Measurements from ENCODE around the gene RBMS1. TPM values are rescaled to one million over a fixed set of nuclear protein-coding genes. Genes with fewer than 3 reads are reported as not detected.

Gene RBMS1
- total and polyA plus RNA-seq, 7 donors: 4.4 to 91.8 (median 69.2) TPM

DNA sequence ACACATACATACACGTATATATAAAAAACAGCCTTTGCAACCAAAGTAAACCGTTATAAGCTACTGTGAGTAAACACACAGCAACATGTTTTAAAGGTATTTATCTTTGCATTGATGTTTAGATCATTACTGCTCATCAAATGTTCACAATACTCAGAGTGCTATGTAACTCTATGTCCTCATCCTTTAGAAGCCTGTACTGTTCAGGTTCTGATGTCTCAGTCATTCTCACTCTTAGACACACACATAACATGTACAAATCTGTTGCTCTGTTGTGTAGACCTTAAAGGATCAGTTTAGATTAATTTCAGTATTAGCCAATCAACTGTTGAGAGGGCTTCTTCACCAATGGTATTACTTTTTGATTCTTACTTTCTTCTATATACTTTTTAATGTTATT, 153.9 kb downstream of the RBMS1 start:
- 73 to 84% methylated on average over 2 of the region's 2 CpGs for WGBS, 2 donors
- peak overlapping the region in 3 of 4 donors; percentile 66 to 77 (median 68) for H3K27ac ChIP-seq
- no peak overlapping the region for H3K4me3 ChIP-seq
- TF ChIP-seq POLR2A (IDR thresholded peaks at IDR 0.05) (no peak), EP300 (IDR thresholded peaks at IDR 0.05) (no peak)
- TF ChIP-seq, protein P1, sequence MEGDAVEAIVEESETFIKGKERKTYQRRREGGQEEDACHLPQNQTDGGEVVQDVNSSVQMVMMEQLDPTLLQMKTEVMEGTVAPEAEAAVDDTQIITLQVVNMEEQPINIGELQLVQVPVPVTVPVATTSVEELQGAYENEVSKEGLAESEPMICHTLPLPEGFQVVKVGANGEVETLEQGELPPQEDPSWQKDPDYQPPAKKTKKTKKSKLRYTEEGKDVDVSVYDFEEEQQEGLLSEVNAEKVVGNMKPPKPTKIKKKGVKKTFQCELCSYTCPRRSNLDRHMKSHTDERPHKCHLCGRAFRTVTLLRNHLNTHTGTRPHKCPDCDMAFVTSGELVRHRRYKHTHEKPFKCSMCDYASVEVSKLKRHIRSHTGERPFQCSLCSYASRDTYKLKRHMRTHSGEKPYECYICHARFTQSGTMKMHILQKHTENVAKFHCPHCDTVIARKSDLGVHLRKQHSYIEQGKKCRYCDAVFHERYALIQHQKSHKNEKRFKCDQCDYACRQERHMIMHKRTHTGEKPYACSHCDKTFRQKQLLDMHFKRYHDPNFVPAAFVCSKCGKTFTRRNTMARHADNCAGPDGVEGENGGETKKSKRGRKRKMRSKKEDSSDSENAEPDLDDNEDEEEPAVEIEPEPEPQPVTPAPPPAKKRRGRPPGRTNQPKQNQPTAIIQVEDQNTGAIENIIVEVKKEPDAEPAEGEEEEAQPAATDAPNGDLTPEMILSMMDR (IDR thresholded peaks at IDR 0.05): no peak
- intact Hi-C loops (cut with DNase I): no loop called here
- no peaks in the 10 kb centered on the region for H3K27me3 ChIP-seq
- no peak for DNase-seq
- peaks cover 0 to 89% (median 63%) of the 10 kb centered on the region in 4 donors for H3K4me1 ChIP-seq
- H3K36me3 ChIP-seq: no peaks in the 10 kb centered on the region
- no peaks in the 10 kb centered on the region for H3K9me3 ChIP-seq

DNA sequence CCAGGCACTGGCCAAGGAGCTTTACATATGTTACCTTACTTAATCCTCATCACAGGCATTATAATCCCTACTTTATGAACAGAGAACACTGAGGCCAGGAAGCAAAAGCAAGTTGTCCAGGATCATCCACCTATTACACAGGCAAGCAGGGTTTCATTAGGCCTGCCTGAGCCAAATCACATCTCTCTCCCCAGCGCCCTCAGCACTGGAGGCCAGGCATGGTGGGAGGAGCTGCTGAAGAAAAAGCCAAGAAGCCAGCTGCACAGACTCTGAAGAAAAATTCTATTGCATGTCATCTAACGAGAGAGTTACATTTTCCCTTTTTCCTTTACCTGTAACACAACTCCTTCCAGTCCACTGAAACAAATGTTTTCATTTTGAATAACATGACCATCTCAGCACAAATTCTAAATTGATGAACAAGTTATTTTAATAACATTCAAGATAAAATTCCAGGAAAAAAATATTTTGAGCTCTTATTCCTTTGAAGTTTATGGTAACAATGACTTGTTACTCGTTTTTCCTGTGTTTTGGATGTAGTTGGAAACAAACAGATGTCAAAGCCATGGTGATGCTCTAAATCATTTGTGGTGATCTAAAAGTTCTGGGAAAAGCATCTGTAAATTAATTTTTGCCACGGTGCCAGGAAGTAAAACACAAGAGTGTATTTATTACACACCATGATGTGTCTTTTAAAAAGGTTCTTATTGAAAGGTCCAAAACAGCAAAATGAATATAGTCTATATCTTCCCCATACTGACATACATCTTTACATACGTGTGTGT, 154.5 kb downstream of the RBMS1 start:
- no peaks in the 10 kb centered on the region for H3K9me3 ChIP-seq
- no peaks in the 10 kb centered on the region for H3K27me3 ChIP-seq
- intact Hi-C loops (cut with DNase I): no loop called here
- 72 to 73% methylated on average over 5 of the region's 5 CpGs for WGBS, 2 donors
- no peak overlapping the region for H3K4me3 ChIP-seq
- H3K27ac ChIP-seq: peak overlapping the region in 3 of 4 donors; percentile 66 to 77 (median 68)
- peak; percentile 89 for DNase-seq
- H3K36me3 ChIP-seq: no peaks in the 10 kb centered on the region
- peaks cover 0 to 92% (median 68%) of the 10 kb centered on the region in 4 donors for H3K4me1 ChIP-seq
- TF ChIP-seq POLR2AphosphoS5 (IDR thresholded peaks at IDR 0.05) (peak in 1 of 4 donors; percentile 16), POLR2A (IDR thresholded peaks at IDR 0.05) (no peak), EP300 (IDR thresholded peaks at IDR 0.05) (no peak)
- TF ChIP-seq, protein P1 (IDR thresholded peaks at IDR 0.05): no peak

DNA sequence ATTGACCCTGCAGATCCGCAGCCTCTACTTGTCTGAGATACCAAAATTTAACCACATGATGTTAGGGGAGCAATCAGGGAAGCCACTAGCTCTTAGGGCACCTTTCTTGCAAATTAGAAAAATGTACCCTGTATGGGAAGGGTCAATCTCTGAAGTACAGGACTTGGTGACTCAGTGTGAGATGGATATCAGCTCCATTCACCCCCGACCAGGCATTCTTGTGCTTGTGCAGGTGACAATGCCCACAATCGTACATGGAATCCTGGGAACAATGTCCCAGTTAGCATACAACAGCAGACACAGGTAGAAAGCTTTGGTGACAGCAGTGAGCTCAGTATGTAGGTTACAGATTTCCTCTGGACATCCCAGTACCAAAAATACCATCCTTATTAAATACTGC, 155.9 kb downstream of the RBMS1 start:
- Histone ChIP-seq H3K36me3 (no peaks in the 10 kb centered on the region), H3K4me3 (no peak overlapping the region), H3K4me1 (peaks cover 0 to 92% (median 75%) of the 10 kb centered on the region in 4 donors), H3K9me3 (no peaks in the 10 kb centered on the region), H3K27ac (peak overlapping the region in 3 of 4 donors; percentile 2 to 77 (median 66)), H3K27me3 (no peaks in the 10 kb centered on the region)
- intact Hi-C loops (cut with DNase I): no loop called here
- WGBS, 2 donors: 57 to 78% methylated on average over 3 of the region's 3 CpGs
- no peak for DNase-seq
- TF ChIP-seq, protein P1 (IDR thresholded peaks at IDR 0.05): no peak
- TF ChIP-seq POLR2AphosphoS5 (IDR thresholded peaks at IDR 0.05) (no peak), POLR2A (IDR thresholded peaks at IDR 0.05) (no peak), EP300 (IDR thresholded peaks at IDR 0.05) (no peak)

DNA sequence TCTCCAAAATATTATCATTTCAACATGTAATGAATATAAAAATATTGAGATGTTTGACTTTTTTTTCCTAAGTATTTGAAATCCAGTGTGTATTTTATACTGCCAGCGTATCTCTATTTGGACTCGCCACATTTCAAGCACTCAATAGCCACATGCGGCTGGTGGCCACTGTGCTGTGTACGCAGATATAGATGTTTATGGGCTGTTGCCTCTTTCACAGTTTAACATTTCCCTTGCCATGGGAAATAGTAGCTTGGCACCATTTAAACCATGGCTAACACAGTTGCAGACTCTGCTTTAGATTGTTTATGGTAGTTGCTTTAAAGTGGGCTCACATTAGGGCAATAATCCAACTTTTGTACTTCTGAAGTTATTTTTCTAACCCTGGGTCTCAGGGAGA, 157.0 kb downstream of the RBMS1 start:
- Histone ChIP-seq H3K27me3 (no peaks in the 10 kb centered on the region), H3K9me3 (no peaks in the 10 kb centered on the region), H3K27ac (peak overlapping the region in 3 of 4 donors; percentile 24 to 77 (median 66)), H3K36me3 (no peaks in the 10 kb centered on the region), H3K4me3 (no peak overlapping the region), H3K4me1 (peaks cover 0 to 92% (median 79%) of the 10 kb centered on the region in 4 donors)
- WGBS, 2 donors: 80 to 87% methylated on average over 4 of the region's 4 CpGs
- TF ChIP-seq, protein P1 (IDR thresholded peaks at IDR 0.05): no peak
- TF ChIP-seq POLR2A (IDR thresholded peaks at IDR 0.05) (no peak), EP300 (IDR thresholded peaks at IDR 0.05) (no peak), POLR2AphosphoS5 (IDR thresholded peaks at IDR 0.05) (no peak)
- intact Hi-C loops (cut with DNase I): no loop called here
- no peak for DNase-seq

Data from sigmoid colon (tissue), 7 donors.